Measurements from ENCODE around the gene DNMT3B. TPM values are rescaled to one million over a fixed set of nuclear protein-coding genes. Genes with fewer than 3 reads are reported as not detected.

Gene DNMT3B
- total and polyA plus RNA-seq, 12 donors, result 0.12 to 2.0 (median 0.87) TPM; not detected in 1

DNA sequence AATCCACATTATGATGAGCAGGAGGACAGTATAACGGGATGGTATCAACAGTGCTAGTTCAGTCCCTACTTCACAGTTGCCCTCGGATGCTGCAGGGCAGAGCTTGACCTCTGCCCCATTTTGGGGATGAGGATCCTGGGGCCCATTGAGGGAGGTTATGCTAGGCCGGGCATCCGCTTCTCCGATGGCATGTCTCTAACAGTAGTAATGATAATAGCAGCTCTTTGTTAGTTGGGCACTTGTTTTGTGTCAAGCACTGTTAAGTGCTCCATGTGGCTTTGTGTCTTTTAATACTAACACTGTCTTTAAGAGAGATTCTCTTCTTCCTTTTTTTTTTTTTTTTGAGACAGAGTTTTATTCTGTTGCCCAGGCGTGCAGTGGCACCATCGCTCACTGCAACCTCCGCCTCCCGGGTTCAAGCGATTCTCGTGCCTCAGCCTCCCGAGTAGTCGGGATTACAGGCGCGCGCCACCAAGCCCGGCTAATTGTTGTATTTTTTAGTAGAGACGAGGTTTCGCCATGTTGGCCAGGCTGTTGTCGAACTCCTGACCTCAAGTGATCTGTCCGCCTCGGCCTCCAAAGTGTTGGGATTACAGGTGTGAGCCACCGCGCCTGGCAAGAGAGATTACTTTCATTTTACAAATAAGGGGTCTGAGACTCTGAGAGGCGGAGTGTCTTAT lies 58.7 kb downstream of the DNMT3B start:
- WGBS, 4 donors, result 72 to 80% (median 79%) methylated on average over 24 to 25 of the region's 25 CpGs
- no peak for DNase-seq
- Histone ChIP-seq H3K4me1 (replicated peaks in 1 of 2) (peaks cover 0 to 35% of the 10 kb centered on the region in 2 donors), H3K27ac (peak overlapping the region in 4 of 5 donors; percentile 62 to 100 (median 82)), H3K9me3 (replicated peaks in 1 of 3) (no peaks in the 10 kb centered on the region), H3K27me3 (no peaks in the 10 kb centered on the region), H3K4me3 (peak overlapping the region; percentile 2 to 99 (median 36)), H3K36me3 (replicated peaks in 1 of 2) (peaks cover 0 to 2% of the 10 kb centered on the region in 2 donors)
- intact Hi-C loops (cut with DNase I), result no loop called here
- TF ChIP-seq, protein P1, sequence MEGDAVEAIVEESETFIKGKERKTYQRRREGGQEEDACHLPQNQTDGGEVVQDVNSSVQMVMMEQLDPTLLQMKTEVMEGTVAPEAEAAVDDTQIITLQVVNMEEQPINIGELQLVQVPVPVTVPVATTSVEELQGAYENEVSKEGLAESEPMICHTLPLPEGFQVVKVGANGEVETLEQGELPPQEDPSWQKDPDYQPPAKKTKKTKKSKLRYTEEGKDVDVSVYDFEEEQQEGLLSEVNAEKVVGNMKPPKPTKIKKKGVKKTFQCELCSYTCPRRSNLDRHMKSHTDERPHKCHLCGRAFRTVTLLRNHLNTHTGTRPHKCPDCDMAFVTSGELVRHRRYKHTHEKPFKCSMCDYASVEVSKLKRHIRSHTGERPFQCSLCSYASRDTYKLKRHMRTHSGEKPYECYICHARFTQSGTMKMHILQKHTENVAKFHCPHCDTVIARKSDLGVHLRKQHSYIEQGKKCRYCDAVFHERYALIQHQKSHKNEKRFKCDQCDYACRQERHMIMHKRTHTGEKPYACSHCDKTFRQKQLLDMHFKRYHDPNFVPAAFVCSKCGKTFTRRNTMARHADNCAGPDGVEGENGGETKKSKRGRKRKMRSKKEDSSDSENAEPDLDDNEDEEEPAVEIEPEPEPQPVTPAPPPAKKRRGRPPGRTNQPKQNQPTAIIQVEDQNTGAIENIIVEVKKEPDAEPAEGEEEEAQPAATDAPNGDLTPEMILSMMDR (IDR thresholded peaks at IDR 0.05), result no peak
- no peak for TF ChIP-seq POLR2A (IDR thresholded peaks at IDR 0.05)

- Histone ChIP-seq H3K9me3 (replicated peaks in 1 of 3) (no peaks in the 10 kb centered on the region), H3K4me1 (replicated peaks in 1 of 2) (peaks cover 0 to 35% of the 10 kb centered on the region in 2 donors), H3K27ac (peak overlapping the region in 2 of 5 donors; percentile 38 to 88), H3K4me3 (no peak overlapping the region), H3K36me3 (replicated peaks in 1 of 2) (peaks cover 0 to 13% of the 10 kb centered on the region in 2 donors), H3K27me3 (no peaks in the 10 kb centered on the region)
- DNase-seq, result no peak
- WGBS, 4 donors, result 74 to 81% (median 80%) methylated on average over 5 of the region's 5 CpGs
- TF ChIP-seq, protein P1 (IDR thresholded peaks at IDR 0.05), result no peak
- TF ChIP-seq POLR2A (IDR thresholded peaks at IDR 0.05), result no peak
- intact Hi-C loops (cut with DNase I), result no loop called here
Measured at GRCh38 chr20:32822225-32822624, 60.0 kb downstream of the DNMT3B start.

DNA sequence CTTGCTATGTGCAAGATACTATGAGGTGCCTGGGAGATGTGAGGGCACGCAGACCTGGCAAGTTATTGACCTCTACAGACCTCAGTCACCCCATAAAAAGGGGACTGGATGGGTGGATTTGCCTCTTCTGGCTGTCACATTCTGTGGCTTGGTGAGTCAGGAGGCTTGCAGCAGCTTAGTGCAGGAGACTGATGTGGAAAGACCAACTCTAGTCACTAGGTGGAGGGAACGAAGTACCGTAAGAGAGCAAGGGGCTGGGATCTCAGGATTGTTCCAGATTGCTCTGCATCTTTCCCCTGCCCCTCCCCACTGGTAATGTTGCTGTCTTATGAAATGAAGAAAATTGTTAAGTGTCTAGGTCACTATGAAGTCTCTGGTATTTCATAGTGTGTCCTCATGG lies 60.9 kb downstream of the DNMT3B start:
- Histone ChIP-seq H3K9me3 (replicated peaks in 1 of 3) (no peaks in the 10 kb centered on the region), H3K4me1 (replicated peaks in 1 of 2) (peaks cover 2 to 41% of the 10 kb centered on the region in 2 donors), H3K4me3 (no peak overlapping the region), H3K36me3 (replicated peaks in 1 of 2) (peaks cover 0 to 21% of the 10 kb centered on the region in 2 donors), H3K27ac (peak overlapping the region in 2 of 5 donors; percentile 38 to 88), H3K27me3 (no peaks in the 10 kb centered on the region)
- intact Hi-C loops (cut with DNase I), result no loop called here
- peak in 5 of 7 donors; percentile 29 to 35 (median 31) for DNase-seq
- TF ChIP-seq, protein P1 (IDR thresholded peaks at IDR 0.05), result no peak
- TF ChIP-seq POLR2A (IDR thresholded peaks at IDR 0.05), result no peak
- WGBS, 4 donors, result 66 to 83% (median 71%) methylated on average over 3 of the region's 3 CpGs

GRCh38 chr20:32823737-32824588 lies 61.8 kb downstream of the DNMT3B start:
- intact Hi-C loops (cut with DNase I), result no loop called here
- Histone ChIP-seq H3K9me3 (replicated peaks in 1 of 3) (no peaks in the 10 kb centered on the region), H3K36me3 (replicated peaks in 1 of 2) (peaks cover 0 to 27% of the 10 kb centered on the region in 2 donors), H3K4me3 (no peak overlapping the region), H3K4me1 (replicated peaks in 1 of 2) (peaks cover 7 to 47% of the 10 kb centered on the region in 2 donors), H3K27ac (peak overlapping the region in 2 of 5 donors; percentile 38 to 88), H3K27me3 (no peaks in the 10 kb centered on the region)
- no peak for TF ChIP-seq POLR2A (IDR thresholded peaks at IDR 0.05)
- TF ChIP-seq, protein P1 (IDR thresholded peaks at IDR 0.05), result no peak
- 84 to 89% (median 87%) methylated on average over 7 of the region's 7 CpGs for WGBS, 4 donors
- no peak for DNase-seq

Data from adrenal gland (tissue), 12 donors.